ENCODE results near the gene ZNF549.
"Not testable (repeated sequence)": the region's sequence is repeated elsewhere in the genome, so short reads cannot be mapped to it uniquely, and the experiment has no call there.

ZNF549 gene

GRCh38 chr19:57527136-57527881 is at the start of gene ZNF549:
TSS of gene ZNF549 (plus strand) at chr19:57527356. CDS start at chr19:57527574, 218 bp downstream.
- DNase-seq (ENCODE audit: low spot score), result peak; percentile 90

DNA sequence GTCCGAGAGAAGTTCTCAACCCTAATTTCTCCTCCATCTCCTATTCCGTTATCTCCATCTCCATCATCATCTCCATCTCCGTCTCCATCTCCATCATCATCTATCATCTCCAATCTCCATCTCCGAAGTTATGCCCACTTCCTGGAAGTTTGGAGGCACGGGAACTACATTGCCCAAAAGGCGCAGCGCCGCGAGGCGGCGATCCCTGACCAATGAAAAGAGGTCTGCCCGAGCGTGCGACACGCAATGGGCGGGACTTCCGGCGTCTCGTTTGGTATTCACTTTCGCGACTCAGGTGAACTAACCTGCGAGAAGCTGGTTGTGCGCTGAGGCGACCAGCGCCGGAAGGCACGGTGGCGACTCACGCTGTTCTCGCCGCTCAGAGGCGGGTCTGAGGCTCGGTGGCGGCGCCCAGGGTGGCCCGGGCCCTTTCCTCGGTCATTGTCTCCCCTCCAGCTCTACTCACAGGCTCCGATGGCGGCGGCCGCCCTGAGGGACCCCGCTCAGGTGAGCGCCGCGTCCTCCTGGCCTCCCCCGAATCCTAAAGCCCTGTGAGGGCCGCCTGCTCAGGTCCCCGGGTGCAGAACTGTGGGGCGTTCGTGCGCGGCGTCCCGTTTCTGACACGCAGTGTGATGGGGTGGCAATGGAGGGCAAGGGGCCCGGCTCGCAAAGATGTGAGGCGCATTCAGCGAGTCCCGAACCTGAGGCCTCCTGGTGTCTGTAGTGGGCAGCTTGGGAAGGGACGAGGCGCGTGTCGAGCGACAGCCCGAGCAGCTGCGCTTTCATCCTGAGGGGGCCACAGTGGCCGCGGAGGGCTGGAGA is 39.5 kb upstream of the ZNF549 start, which contains the start of gene ZNF419:
Gene ZNF419 (plus strand): TSS at position 274 of the 822 bp plus-strand sequence. CDS start 201 bp downstream, at position 475.
- peak; percentile 95 for DNase-seq (ENCODE audit: low spot score)

DNA sequence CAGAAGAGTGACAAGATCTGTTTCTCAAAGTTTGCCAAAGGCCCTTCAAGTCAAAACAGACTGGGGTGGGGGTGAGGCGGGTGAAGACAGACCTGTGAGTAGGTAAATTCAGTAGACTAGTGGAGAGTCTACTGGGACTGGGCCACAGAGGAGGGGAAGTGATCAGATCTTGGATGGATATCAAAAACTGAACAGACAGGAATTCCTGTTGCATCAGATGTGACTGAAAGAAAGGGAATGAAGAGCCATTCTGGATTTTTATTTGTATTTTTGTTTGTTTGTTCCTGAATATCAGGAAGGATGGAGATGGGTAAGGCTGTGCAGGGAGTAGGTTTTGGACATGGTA is 38.9 kb upstream of the ZNF549 start:
- not testable (repeated sequence) for DNase-seq (ENCODE audit: low spot score)

DNA sequence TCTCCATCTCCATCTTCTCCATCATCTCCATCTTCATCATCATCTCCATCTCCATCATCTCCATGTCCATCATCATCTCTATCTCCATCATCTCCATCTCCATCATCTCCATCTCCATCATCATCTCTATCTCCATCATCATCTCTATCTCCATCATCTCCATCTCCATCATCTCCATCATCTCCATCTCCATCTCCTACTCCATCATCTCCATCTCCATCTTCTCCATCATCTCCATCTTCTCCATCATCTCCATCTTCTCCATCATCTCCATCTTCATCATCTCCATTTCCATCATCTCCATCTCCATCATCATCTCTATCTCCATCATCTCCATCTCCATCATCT is 27.9 kb upstream of the ZNF549 start:
- not testable (repeated sequence) for DNase-seq (ENCODE audit: low spot score)

- DNase-seq (ENCODE audit: low spot score), result peak; percentile 96
These were observed 27.3 kb upstream of the ZNF549 start, which contains the start of gene ZNF773 for GRCh38 chr19:57499680-57500395. TSS of gene ZNF773 (plus strand) at chr19:57499938. CDS start at chr19:57500081, 143 bp downstream.

DNA sequence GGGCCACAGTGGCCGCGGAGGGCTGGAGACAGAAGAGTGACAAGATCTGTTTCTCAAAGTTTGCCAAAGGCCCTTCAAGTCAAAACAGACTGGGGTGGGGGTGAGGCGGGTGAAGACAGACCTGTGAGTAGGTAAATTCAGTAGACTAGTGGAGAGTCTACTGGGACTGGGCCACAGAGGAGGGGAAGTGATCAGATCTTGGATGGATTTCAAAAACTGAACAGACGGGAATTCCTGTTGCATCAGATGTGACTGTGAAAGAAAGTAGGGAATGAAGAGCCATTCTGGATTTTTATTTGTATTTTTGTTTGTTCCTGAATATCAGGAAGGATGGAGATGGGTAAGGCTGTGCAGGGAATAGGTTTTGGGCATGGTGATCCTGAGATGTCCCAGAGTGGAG is 26.8 kb upstream of the ZNF549 start:
- DNase-seq (ENCODE audit: low spot score), result not testable (repeated sequence)

- no peak for DNase-seq (ENCODE audit: low spot score)
These were observed 21.0 kb upstream of the ZNF549 start for GRCh38 chr19:57506163-57506562.

GRCh38 chr19:57511484-57511883 is 15.7 kb upstream of the ZNF549 start:
- no peak for DNase-seq (ENCODE audit: low spot score)

- no peak for DNase-seq (ENCODE audit: low spot score)
These were observed 14.3 kb upstream of the ZNF549 start for GRCh38 chr19:57512845-57513244.

GRCh38 chr19:57515255-57515654 is 11.9 kb upstream of the ZNF549 start:
- no peak for DNase-seq (ENCODE audit: low spot score)

DNA sequence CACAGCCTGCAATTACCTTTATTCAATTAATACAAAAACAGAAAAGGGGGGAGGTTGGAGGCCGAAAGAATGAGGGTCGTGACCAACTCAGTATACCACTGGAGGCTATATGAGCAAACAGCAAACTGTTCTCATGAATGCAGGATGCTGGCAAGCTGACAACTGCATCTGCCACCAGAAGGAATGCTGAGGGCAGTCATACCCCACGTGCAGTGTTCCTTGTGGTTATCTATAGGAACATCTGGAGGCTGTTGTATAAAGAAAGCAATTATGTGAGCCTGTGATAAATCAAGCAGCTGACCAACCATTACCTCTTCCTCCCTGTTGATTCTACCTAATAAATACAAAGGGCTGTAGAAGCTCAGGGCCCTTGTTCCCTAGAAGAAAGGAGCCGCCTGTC is 9.1 kb upstream of the ZNF549 start:
- DNase-seq (ENCODE audit: low spot score), result not testable (repeated sequence)

DNA sequence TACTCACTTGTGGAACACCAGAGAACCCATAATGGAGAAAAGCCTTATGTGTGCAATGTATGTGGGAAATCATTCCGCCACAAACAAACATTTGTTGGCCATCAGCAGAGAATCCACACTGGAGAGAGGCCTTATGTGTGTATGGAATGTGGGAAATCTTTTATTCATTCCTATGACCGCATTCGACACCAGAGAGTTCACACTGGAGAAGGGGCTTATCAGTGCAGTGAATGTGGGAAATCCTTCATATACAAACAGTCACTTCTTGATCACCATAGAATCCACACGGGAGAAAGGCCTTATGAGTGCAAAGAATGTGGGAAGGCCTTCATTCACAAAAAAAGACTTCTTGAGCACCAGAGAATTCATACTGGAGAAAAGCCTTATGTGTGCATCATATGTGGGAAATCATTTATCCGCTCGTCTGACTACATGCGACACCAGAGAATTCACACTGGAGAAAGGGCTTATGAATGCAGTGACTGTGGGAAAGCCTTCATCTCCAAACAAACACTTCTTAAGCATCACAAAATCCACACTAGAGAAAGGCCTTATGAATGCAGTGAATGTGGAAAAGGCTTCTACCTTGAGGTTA is 10.9 kb downstream of the ZNF549 start:
- DNase-seq (ENCODE audit: low spot score), result no peak

GRCh38 chr19:57546513-57546912 is 19.4 kb downstream of the ZNF549 start:
- no peak for DNase-seq (ENCODE audit: low spot score)

DNA sequence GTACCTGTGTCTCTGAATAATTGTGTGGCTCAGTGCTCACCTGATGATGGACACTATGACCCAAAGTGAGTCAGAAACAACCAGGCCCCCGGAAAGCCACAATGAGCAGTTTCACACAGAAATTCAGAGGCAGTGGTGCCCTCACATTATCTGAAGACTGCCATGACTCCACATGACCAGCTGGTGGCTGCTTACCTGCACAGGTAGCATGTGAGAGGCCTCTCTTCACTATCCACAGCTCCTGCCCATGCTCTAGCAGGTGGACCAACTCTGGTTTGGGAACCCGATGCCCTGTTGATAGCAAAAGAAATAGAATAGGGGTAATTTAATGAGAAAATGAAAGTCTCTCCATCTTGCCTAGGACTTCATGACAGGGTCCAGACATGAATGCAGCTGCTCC is 25.3 kb downstream of the ZNF549 start:
- DNase-seq (ENCODE audit: low spot score), result no peak

- no peak for DNase-seq (ENCODE audit: low spot score)
These were observed 30.5 kb downstream of the ZNF549 start for GRCh38 chr19:57557659-57558058.

GRCh38 chr19:57558525-57558924 is 31.4 kb downstream of the ZNF549 start:
- DNase-seq (ENCODE audit: low spot score), result no peak

DNA sequence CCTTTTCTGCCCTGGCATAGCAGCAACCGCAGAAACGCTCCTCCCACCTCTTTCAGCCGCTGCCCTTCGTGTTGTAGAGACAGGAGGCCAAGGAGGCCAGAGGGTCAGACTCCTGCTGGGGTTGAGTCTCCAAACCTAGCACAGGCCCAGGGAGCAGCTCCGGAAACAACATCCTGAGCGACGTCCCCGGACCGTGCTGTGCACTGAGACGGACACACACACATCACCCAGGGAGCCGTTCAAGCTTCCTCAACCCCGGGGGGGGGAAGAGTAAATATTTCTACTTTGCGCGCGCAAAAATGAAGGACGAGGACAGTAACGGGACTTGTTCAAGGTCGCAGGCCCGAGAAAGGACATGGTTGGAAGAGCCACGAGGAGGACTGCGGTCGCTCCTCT is 31.9 kb downstream of the ZNF549 start:
- no peak for DNase-seq (ENCODE audit: low spot score)

GRCh38 chr19:57559404-57560025 is 32.4 kb downstream of the ZNF549 start, which contains the start of gene ZNF550:
TSS of gene ZNF550 (minus strand) at chr19:57559863. CDS start at chr19:57559682, 181 bp downstream.
- DNase-seq (ENCODE audit: low spot score), result peak; percentile 89

- DNase-seq (ENCODE audit: low spot score), result no peak
These were observed 32.9 kb downstream of the ZNF549 start for GRCh38 chr19:57560049-57560491.

- DNase-seq (ENCODE audit: low spot score), result no peak
These were observed 36.4 kb downstream of the ZNF549 start for GRCh38 chr19:57563547-57563946.
